Activated CD4-positive, CD25-positive, alpha-beta regulatory T cell (primary cell): Measurements from ENCODE around the gene DYNLT3.

Experiments used
- DNase-seq, 4 experiments: peaks; one replicate each; lab custom pipeline; 2025; lab: John Stamatoyannopoulos, UW

The DYNLT3 gene

DNA sequence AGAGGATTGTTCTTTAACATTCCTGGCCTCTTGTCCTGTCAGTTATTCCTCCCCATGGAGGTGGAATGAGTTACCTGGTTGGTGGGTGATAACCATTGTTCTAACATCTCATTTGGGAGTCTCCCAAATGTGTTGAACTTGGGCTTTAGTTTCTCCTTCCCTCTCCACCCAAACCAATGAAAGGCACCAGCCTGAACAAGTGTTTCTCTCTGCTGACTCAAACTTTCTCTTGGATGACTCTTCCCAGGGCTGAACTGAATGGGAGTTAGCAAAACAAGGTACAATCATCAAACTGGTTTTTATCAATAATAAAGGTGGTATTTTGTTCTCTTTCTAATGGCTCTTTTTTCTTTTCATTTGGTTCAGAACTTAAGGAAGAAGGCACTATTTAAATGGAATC is 2.7 kb downstream of the DYNLT3 start:
- no peak for DNase-seq

DNA sequence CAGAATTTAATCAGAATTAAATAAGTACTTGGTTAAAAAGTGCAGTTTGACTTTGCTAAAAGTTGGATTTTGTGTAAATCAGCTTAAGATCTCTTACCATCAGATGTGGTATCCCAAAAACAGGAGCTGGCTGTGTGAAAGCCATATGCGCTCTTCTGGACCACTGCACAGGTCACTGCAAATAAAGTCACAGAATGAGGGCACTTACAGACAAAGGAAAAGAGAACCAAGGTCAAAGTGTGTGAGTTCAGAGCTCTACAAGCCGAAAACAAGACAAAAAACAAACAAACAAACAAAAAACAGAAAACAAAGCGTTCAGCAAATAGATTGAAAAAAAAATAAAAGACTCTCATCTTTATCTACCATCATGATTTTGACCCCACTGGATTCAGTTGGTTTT is 6.4 kb downstream of the DYNLT3 start:
- no peak for DNase-seq

DNA sequence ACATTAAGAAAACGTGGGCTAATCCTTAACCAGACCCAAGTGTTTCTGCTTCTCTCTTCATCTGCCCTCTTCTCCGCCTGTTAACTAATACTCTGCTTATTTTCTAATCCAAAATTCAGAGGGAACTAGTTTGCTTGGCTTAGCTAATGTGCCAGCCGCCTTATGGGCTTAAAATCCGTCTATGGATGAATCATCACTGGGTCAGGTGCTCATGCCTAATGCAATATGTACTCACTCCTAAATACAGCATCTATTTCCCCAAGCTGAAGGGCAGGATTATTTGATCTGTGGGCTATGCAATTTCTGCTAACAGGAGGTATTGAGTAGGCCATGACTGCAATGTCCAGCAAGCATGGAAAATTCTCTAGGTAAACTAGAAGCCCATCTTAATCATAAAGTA is 12.4 kb downstream of the DYNLT3 start:
- DNase-seq, result no peak

DNA sequence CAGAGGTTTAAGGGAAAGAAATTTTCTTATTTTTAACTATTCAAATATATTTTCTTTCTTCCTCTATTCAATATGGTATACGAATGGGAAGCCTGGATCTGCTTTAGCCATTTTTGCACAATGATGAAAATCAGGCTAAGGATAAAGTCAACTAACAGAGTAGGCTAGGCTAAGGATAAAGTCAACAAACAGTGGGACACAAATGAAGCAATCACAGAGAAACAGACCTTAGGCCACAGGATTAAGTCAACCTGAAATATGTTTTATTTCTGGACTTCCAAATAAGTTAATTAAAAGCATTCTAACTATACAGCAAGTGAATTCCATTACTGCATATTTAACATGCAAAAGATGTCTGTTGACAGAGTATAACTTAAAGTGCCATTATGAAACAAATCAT is 17.0 kb downstream of the DYNLT3 start:
- DNase-seq, result no peak

DNA sequence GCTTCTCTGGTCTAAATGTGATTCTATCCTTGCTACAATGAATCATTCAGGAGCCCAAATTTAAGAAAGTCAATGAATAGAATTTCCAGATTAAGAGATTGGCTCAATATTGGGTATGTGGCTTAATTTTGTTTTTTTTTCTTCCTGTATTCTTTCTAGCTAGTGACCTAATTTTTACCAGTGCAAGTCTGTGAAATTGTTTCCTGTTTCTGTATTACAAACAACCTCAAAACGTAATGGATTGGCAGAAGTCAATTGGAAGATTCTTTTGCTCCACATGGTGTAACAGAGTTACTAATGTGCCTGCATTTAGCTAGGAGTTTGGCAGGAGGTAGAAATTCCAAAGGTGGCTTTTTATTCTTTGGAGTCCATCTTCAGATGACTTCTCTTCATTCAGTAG is 17.6 kb downstream of the DYNLT3 start:
- no peak for DNase-seq

DNA sequence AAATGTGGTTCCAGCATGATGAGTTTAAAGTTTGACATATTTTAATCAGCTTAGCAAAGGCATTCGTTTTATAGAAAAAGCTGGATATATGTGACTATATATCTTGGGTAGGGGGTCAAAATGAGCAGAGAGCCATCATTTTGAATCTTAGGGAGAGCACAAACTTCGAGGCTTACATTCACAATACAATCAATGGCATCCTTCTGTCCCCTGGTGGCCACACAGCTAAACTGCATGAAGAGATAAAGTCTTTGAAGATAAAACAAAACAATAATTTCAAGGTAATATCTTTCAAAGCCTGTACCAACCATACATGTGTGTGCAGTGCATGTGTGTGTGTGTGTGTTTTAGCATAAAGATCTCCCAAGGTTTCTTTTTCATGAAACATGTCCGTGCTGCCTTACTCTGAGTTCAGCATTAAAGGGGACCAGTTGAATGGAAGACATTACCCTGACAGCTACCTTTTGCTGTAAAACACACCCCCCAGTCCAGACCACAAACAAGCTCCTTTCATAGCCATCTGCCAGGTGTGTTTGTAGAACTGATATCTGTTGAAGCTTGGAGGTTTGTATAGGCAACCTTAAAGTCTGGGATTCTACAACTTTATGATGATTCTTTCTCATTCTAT is 22.0 kb downstream of the DYNLT3 start:
- peak; percentile 1 to 24 (median 10) for DNase-seq

DNA sequence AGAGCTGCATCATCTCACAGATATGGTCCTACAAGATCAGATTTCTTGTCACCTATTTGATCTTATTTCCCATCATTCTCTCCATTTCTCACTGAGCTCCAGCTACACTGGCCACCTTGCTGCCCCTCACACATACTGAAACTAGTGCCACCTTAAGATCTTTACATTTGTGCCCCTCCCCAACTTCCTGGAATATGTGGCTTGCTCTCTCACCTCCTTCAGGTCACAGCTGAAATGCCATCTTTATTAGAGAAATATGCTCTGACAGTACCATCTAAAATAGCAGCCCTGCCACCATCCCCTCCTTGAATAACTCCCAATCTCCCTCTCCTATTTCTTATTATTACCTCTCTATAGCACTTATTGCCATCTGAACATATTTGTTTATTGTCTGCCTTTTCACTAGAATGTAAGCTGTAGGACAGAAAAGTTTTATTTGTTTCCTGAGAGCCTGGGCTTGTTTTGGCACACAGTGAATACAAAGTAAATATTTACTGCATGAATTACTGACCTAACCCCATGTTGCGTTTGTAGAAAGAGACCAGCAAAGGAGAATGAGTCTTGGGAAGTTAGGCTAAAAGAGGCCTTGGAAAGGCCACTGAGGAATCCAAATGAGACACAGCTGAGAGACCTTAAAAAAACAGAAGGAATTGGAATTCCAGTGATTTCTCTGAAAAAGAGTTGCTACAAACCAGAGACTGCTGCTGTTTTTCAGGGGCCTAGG is 22.7 kb downstream of the DYNLT3 start:
- DNase-seq, result no peak

DNA sequence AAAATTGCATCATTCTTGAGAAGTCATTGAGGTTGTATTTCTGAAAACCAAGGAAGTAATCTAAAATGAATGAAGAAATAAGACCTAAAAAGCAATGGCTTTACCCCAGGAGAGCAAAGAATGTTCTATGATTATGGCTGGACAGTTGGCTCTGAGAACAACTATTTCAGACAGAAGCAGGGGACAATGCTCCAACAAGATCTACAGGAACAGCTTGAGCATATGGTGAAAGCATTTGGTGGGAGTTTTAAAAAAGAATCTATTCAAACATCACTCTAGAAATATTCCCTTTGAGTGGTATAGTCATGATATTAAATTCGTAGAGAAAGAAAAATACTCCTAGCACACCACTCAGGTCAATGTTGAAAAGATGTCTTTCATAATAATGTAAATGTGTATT is 26.7 kb downstream of the DYNLT3 start:
- DNase-seq, result no peak

DNA sequence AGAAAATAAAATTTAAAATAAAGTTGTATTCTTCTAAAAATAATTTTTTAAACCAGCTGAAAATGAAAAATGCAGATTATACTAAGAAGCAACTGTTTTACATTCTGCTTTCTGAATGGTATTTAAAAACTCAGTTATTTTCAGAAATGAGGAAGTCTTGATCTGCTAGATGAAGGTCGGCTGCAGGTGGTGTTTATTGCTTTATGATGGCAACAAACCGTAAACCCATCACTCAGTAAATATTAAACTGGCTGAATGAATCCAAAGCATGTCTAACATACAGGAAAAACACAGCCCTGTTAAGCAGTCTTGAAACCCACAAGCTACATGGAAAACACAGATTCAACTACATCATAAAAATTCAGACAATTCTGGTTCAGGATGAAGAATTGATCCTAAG is 29.3 kb downstream of the DYNLT3 start:
- no peak for DNase-seq

DNA sequence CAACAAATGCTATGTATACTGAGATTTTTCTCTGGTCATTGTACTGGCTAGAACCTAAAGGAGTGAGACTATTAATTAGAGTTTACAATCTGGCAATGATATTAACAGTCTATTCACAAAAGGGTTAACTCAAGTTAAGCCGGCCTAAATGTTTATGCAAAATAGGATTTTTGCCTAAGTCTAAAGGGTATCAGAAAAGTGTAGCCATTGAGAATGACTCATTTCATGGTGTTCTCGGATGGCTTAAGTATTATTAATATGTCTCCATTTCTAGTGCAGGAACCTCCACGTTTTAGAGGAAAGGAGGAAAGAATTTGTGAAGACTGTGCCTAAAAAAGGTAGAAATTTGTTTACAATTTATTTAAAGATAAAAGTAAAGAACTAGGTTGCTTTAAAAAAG is 29.8 kb downstream of the DYNLT3 start:
- no peak for DNase-seq

DNA sequence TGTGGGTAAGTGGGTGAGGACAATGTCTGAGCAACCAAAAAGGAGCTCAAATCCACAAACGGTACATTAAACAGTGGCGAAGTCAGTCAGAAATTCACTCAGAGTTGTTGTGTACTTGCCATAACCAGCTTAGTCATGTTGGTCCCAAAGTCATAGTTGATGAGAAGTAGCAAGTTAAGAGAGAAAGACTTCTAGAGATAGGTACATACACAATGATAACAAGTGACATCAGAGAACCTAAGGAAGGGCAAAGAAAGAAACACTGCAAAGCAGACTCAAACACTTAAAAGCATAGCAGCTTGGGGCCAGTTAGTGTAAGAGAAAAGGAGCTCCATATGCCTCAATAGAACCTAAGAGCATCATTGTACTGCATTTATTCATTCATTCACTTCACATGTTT is 30.2 kb downstream of the DYNLT3 start:
- no peak for DNase-seq

DNA sequence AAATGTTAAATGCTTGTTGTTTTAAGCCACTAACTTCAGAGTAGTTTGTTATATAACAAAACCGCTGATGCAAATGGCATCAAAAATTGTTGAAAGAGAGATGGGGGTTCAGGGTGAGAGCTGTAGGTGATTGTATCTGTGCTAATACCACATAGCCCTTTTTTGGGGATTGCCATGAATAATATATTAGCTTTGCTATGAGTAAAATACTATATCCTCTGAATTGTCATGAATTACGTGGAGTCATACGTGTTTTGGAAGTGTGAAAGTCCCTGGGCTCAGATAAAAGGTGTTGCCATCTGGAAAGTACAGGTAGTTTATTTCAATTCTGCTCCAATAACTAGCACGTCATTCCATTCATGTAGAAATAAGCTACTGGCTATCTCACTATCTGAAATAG is 30.6 kb downstream of the DYNLT3 start:
- no peak for DNase-seq

DNA sequence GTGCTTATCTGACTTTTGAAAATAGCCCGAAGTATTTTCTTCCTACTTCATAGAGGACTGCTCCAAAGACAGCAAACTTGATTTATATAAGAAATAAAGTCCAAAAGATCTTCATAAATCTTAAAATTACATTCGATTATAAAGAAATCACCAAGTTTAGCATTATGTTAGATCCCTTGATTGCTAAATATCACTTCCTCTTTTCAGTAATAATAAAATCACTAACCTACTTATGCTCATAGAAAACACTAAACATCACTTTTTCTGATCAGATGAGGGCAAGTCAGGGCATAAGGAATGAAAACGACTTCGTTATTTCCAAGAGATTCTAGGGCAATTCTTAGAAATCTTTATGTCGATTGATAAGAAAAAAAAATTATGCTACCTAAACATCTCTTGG is 32.0 kb downstream of the DYNLT3 start:
- no peak for DNase-seq

DNA sequence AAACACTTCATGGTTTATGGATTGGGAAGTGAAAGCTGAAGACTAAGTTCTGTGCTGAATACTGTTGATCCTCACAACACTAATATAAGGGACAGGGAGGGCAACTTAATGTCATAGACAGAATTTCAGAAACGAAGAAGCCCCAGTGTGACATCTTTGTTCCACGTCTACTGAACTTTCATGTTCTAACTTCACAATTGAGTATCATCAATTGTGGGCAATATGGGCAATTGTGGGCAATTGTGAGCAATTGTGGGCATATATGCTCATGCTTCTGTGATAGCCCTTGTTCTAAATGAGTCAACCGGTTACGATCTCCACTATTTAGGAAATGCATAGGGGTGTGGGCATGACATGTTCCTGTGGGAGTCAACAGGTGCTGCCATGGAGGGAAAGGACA is 33.8 kb downstream of the DYNLT3 start:
- DNase-seq, result no peak

DNA sequence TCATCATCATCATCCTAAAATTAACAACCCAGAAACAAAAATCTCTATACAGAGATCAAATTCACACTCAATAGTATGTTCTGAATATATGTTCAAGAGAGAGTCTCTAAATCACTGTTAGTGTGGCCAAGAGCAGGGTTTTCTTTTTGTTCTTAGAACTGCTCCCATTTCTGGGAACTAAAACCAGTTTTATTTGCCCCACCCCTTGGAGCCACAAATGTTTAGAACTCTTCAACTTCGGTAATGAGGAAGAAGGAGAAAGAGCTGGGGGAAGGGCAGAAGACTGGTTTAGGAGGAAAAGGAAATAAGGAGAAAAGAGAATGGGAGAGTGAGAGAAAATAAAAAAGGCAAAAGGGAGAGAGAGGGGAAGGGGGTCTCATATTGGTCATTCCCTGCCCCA is 35.3 kb downstream of the DYNLT3 start:
- no peak for DNase-seq

DNA sequence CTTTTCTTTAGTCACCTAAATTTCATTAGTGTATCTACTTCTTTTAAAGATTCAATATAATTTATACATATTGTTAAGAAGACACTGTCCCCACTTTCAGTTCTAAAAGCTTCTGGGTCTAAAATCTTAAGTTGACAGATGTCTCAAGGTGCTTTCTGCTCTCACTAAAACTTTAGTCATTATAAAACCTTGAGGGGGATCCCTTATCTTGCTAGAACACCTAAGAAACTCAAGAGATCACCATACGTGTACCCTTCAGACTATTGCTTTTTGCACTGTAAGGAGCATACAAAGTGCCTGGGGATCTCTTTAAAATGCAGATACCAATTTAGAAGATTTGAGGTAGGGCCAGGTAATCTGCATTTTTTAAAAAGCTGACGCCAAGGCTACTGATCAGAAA is 37.4 kb downstream of the DYNLT3 start:
- DNase-seq, result no peak

DNA sequence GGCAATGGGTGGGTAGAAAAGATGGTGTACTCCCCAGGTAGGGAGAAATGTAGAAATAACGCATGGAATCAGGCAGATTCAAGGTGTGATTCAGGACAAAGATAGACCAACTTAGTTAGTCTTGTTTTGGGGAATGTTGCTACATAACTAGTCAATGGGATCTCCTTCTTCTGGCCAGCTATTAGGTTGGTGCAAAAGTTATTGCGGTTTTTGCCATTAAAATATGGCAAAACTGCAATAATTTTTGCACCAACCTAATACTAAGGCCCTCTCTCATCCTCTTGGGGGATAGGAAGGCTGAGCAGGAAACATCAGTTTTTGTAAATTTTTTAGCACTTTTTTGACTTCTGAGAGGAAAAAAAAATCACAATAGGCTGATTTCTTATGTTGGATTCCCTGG is 44.3 kb downstream of the DYNLT3 start:
- no peak for DNase-seq

DNA sequence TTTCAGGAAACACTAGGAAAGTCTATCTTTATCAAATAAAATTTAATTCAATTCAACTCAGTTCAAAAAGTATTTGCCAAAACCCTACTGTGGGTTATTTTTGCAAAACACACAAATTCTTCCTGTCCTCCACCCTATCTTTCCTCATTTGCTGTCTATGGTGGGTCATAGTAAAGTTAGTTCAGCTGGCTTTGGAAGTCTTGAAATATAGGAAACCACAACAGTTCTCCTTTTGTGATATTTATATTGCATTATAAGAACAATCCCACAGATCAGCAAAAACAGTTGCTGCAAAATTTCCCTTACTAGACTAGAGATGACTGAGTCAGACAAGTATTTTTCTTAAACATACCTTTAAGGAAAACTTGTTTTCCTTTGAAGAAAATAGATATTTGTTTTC is 45.3 kb downstream of the DYNLT3 start:
- DNase-seq, result no peak

DNA sequence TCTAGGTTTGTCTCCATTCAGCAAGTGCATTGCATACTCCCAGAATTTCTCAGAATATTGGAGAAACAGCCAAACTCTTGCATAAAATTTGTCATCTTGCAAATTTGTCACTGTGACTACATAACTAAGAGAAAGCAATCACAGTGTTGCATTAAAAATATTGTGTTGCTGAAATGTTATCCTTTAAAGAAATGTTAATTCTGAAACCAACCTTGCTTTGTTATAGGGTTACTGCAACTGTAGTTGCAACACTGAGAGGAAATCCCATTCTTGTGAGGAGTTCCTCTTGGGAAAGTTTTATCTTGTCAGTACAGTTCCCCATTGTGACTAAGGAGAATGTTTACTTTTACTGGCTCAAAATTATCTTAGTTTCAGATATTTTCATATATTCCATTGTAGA is 46.7 kb downstream of the DYNLT3 start:
- no peak for DNase-seq

DNA sequence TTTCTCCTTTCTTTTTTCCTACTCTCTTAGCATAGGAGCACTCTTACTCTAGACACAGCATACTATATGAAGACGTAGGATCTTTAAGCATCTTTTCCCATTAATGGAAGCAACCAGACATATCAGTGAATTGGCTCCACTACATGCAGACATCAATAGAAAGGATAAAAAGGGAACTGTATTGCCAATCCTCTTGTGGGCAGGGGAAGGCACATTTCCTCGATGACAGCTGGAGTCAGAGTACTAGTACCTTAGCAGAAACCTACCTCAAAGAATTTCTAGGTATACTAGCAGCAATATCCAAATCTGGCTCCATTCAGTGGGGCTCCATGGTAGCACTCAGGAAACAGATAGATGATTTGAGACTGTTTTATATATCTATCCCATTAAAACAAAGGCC is 47.4 kb downstream of the DYNLT3 start:
- no peak for DNase-seq

DNA sequence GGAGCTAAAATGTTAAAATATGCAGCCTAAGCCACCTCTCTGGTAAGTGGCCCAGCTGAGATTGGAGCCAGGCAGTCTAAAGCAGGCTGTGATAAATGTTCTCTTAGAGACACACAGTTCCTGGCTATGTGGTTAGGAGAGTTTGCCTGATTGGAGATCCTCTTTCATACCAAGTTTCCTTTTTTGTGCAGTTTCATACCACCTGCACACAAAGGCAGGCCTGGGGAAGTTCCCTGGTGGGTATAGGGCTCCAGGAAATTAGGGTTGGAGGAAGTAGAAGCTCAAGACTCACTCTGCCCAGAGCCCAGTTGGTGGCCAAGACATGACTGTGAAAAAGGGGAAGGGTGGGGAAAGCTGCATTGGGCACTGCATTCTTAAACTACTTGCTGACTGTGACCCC is 50.6 kb downstream of the DYNLT3 start:
- no peak for DNase-seq

DNA sequence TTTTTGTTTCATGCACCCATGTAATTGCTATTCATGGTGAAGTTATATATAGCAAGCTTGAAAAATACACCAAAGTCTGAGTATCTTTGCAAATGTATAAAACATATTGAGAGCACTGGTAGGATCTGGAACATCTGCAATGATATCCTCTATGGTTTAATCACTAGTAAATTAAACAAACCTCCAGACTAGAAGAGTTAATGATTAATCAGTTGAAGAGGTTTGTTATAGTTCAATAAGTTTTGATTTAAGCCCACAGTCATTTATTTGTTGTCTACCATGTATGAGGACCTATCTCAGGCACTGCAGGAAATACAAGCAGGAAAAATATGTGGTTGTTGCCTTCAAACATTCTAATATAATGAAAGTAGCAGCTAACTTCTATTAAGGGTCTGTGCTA is 51.1 kb downstream of the DYNLT3 start:
- DNase-seq, result no peak
